Activated naive CD8-positive, alpha-beta T cell (primary cell): Measurements from ENCODE around the gene MAD1L1.
A peak's percentile ranks its signal among the peaks of the same experiment; 100 is the strongest.

ENCODE experiments used
- H3K27ac Mint-ChIP-seq: one replicate; pipeline ENCODE4 v1.8.0; 2021; ENCODE audit warnings: mixed read lengths
- H3K27me3 Mint-ChIP-seq: one replicate; pipeline ENCODE4 v1.8.0; 2021; ENCODE audit warnings: mixed read lengths
- H3K36me3 Mint-ChIP-seq: one replicate; pipeline ENCODE4 v1.8.0; 2021; ENCODE audit warnings: mixed read lengths
- H3K4me1 Mint-ChIP-seq: one replicate; pipeline ENCODE4 v1.8.0; 2021; ENCODE audit warnings: low read depth, mixed read lengths
- H3K4me3 Mint-ChIP-seq: one replicate; pipeline ENCODE4 v1.8.0; 2021; ENCODE audit warnings: mild to moderate bottlenecking, mixed read lengths
- H3K9me3 Mint-ChIP-seq: one replicate; pipeline ENCODE4 v1.8.0; 2021; ENCODE audit warnings: low read depth, mixed read lengths

Gene MAD1L1

GRCh38 chr7:1894906-1895663 lies 337.7 kb downstream of the MAD1L1 start:
- Mint-ChIP-seq H3K4me1 (peaks cover 9% of the 10 kb centered on the region), H3K9me3 (no peaks in the 10 kb centered on the region), H3K36me3 (no peaks in the 10 kb centered on the region), H3K4me3 (no peak overlapping the region), H3K27ac (no peak overlapping the region), H3K27me3 (no peaks in the 10 kb centered on the region)

DNA sequence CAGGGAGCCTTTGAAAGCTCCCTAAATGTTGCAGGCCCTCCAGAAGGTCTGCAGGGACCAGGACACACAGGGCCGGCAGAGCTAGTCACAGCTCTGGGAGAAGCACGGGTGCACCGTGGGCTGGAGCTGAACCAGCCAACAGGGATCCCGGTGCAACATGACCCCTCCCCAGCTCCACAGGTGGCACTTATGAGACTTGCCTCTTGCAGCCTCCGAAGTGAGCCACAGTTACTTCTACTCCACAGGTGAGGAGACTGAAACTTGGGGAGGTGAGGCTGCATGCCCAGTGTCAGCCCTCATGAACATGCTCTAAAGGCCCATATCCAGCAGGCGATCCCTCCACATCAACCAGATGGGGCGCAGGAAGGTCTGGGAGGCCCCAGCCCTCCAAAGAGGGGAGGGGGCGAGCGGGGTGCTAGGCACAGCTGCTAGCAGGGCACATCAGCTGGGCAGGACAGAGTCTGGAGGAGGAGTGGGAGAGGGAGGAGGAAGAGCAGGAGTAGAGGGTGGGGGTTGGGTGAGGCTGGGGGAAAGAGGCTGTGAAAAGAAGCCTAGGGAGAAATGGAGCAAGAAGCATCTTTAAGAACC lies 338.3 kb downstream of the MAD1L1 start:
- Mint-ChIP-seq H3K9me3 (no peaks in the 10 kb centered on the region), H3K36me3 (no peaks in the 10 kb centered on the region), H3K4me1 (peaks cover 11% of the 10 kb centered on the region), H3K27ac (no peak overlapping the region), H3K27me3 (no peaks in the 10 kb centered on the region), H3K4me3 (no peak overlapping the region)

DNA sequence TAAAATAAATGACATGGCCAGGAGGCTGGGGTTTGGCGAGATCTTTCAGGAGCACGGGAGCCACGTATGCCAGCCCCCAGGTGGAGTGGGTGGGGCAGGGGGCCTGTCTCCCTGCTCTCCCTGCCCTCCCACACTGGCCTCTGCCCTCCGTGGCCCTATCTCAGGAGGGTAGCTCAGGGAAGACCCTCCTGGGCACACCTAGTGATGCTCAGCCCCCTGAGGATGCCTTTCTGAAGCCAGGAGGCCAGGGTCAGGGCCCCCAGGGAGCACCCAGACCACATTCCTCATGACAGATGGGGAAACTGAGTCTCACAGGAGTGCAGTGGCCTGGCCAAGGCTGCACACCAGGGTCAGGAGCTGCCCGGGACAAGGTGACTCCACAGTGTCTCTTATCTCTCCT lies 339.3 kb downstream of the MAD1L1 start:
- H3K36me3 Mint-ChIP-seq: peaks cover 2% of the 10 kb centered on the region
- no peaks in the 10 kb centered on the region for H3K9me3 Mint-ChIP-seq
- H3K27ac Mint-ChIP-seq: no peak overlapping the region
- no peak overlapping the region for H3K4me3 Mint-ChIP-seq
- peaks cover 11% of the 10 kb centered on the region for H3K4me1 Mint-ChIP-seq
- H3K27me3 Mint-ChIP-seq: no peaks in the 10 kb centered on the region

- Mint-ChIP-seq H3K9me3 (no peaks in the 10 kb centered on the region), H3K36me3 (peaks cover 5% of the 10 kb centered on the region), H3K27ac (no peak overlapping the region), H3K4me1 (peaks cover 11% of the 10 kb centered on the region), H3K27me3 (no peaks in the 10 kb centered on the region), H3K4me3 (no peak overlapping the region)
Measured at GRCh38 chr7:1893036-1893435, 339.7 kb downstream of the MAD1L1 start.

- no peak overlapping the region for H3K4me3 Mint-ChIP-seq
- H3K4me1 Mint-ChIP-seq: peaks cover 14% of the 10 kb centered on the region
- no peaks in the 10 kb centered on the region for H3K9me3 Mint-ChIP-seq
- no peaks in the 10 kb centered on the region for H3K27me3 Mint-ChIP-seq
- H3K36me3 Mint-ChIP-seq: peaks cover 6% of the 10 kb centered on the region
- H3K27ac Mint-ChIP-seq: peak overlapping the region; percentile 72
Measured at GRCh38 chr7:1892011-1892965, 340.5 kb downstream of the MAD1L1 start.

DNA sequence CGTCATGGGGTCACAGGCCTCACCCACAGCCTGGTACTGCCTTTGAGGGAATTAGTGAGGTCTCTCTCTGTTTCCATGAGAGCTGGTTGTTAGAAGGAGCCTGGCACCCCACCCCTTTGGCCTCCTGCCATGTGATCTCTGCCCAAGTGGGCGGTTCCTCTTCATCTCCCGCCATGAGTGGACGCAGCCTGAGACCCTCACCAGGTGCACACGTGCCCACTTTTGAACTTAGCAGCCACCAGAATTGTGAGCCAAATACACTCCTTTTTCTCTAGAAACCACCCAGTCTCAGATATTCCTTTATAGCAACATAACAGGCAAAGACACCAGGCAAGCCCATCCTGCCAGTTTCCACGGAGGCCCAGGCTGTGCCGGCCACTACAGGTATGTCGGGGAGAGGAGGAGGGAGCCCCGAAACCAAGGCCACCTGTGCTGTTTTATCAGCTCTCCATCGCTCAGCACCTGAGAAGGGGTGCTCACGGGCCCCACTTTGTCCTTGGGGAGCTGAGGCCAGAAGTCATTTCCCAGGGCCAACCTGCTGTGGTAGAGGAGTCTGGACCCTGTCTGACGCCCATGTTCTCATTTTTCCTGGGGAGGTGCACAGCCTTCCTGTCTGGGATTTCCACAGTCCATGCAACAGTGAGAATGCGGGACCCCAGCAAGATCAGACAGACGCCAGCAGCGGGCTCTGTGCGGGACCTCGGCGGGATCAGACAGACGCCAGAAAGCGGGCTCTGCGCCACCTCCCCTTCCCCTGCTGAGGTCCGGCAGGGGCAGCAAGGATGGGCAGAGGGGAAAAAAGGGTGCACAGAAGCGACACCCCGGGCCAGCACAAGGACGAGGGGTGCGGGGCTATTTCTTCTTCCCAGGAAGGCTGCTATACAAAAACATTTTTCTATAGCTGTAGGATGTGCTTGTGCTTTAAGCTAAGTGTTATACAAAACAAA lies 342.2 kb downstream of the MAD1L1 start:
- no peaks in the 10 kb centered on the region for H3K9me3 Mint-ChIP-seq
- peak overlapping the region; percentile 89 for H3K27ac Mint-ChIP-seq

GRCh38 chr7:1889556-1890181 lies 343.1 kb downstream of the MAD1L1 start:
- no peak overlapping the region for H3K27ac Mint-ChIP-seq
- peaks cover 22% of the 10 kb centered on the region for H3K4me1 Mint-ChIP-seq
- H3K36me3 Mint-ChIP-seq: peaks cover 6% of the 10 kb centered on the region
- H3K9me3 Mint-ChIP-seq: no peaks in the 10 kb centered on the region
- no peaks in the 10 kb centered on the region for H3K27me3 Mint-ChIP-seq
- H3K4me3 Mint-ChIP-seq: no peak overlapping the region

More for the DNA sequence above, 342.2 kb downstream of the MAD1L1 start:
- Mint-ChIP-seq H3K27me3 (no peaks in the 10 kb centered on the region), H3K4me1 (peaks cover 18% of the 10 kb centered on the region), H3K36me3 (peaks cover 6% of the 10 kb centered on the region), H3K4me3 (no peak overlapping the region)

- Mint-ChIP-seq H3K36me3 (peaks cover 6% of the 10 kb centered on the region), H3K4me3 (no peak overlapping the region), H3K27ac (no peak overlapping the region), H3K27me3 (no peaks in the 10 kb centered on the region), H3K9me3 (no peaks in the 10 kb centered on the region), H3K4me1 (peaks cover 22% of the 10 kb centered on the region)
Measured at GRCh38 chr7:1889091-1889490, 343.7 kb downstream of the MAD1L1 start.

DNA sequence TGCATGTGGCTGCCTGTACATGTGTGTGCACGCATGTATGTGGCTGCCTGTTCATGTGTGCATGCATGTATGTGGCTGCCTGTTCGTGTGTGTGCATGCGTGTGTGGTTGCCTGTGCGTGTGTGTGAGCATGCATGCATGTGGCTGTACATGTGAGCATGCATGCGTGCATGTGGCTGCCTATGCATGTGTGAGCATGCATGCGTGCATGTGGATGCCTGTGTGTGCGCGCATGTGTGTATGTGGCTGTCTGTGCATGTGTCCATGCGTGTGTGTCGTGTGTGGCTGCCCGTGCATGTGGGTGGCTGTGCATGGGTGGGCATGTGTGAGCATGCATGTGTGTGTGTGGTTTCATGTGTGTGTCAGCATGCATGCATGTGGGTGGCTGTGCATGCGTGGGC lies 344.3 kb downstream of the MAD1L1 start:
- no peak overlapping the region for H3K4me3 Mint-ChIP-seq
- no peaks in the 10 kb centered on the region for H3K9me3 Mint-ChIP-seq
- no peaks in the 10 kb centered on the region for H3K27me3 Mint-ChIP-seq
- H3K4me1 Mint-ChIP-seq: peaks cover 22% of the 10 kb centered on the region
- peaks cover 6% of the 10 kb centered on the region for H3K36me3 Mint-ChIP-seq
- no peak overlapping the region for H3K27ac Mint-ChIP-seq

- H3K27ac Mint-ChIP-seq: no peak overlapping the region
- H3K4me1 Mint-ChIP-seq: peaks cover 27% of the 10 kb centered on the region
- peaks cover 6% of the 10 kb centered on the region for H3K36me3 Mint-ChIP-seq
- H3K27me3 Mint-ChIP-seq: no peaks in the 10 kb centered on the region
- H3K9me3 Mint-ChIP-seq: no peaks in the 10 kb centered on the region
- no peak overlapping the region for H3K4me3 Mint-ChIP-seq
Measured at GRCh38 chr7:1887251-1887650, 345.5 kb downstream of the MAD1L1 start.

- Mint-ChIP-seq H3K27me3 (no peaks in the 10 kb centered on the region), H3K9me3 (no peaks in the 10 kb centered on the region), H3K27ac (no peak overlapping the region), H3K4me1 (peaks cover 27% of the 10 kb centered on the region), H3K4me3 (no peak overlapping the region), H3K36me3 (peaks cover 6% of the 10 kb centered on the region)
Measured at GRCh38 chr7:1886361-1887064, 346.2 kb downstream of the MAD1L1 start.

DNA sequence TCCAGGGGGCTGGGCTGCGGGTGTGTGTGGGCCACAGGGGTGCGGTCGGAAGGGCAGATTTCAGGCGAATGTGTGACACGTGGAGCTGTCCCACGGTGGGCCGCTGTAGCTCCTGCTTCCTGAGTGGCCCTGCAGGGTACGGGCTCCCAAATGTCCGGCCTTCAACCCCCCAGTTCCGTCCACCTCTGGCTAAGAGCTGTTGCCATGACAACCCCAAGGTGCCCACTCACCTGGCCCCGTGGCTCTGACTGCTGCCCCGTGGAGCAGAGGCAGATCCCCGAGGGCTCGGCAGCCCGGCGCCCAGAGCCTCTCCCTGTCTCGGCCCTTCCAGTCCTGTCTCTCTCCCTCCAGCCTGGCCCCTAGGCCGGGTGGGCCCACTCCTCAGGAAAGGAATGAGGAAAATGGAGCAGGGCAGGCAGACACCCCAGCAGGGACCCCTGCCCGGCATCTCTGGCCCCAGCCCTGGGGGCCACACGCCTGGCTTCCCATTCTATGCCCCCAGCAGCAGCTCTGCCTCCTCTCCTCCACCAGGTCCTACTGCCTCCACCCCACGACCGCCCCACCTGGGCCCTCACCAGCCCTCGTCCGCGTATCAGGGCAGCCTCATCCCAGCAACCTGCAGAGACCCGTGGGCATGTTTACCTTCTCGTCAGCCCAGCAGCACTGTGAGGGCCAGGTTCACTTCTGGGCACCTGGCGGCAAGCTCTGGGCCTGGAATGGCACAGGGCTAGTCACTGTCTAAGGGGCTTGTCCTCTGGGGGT lies 347.1 kb downstream of the MAD1L1 start:
- peaks cover 30% of the 10 kb centered on the region for H3K4me1 Mint-ChIP-seq
- no peak overlapping the region for H3K27ac Mint-ChIP-seq
- H3K27me3 Mint-ChIP-seq: no peaks in the 10 kb centered on the region
- H3K9me3 Mint-ChIP-seq: no peaks in the 10 kb centered on the region
- peaks cover 6% of the 10 kb centered on the region for H3K36me3 Mint-ChIP-seq
- no peak overlapping the region for H3K4me3 Mint-ChIP-seq
